A673 (cell line): ENCODE results near the gene EMC7.

ENCODE experiments used
- EZH2 ChIP-seq: fragments of 200-600 bp; sonication (generic); IDR thresholded peaks from 2 replicates; pipeline ENCODE4 v1.6.1; 2017; ENCODE audit warnings: borderline replicate concordance, low read depth, mild to moderate bottlenecking, mixed read lengths, antibody characterized with exemption, low read length; ENCODE audit not compliant: poor library complexity, severe bottlenecking
- TF ChIP-seq, protein P1 (sequence below): fragments of 300-800, 200-600 bp; sonication (generic); conservative IDR thresholded peaks from 2 replicates; pipeline ENCODE4 v1.5.1; 2017; ENCODE audit warnings: low read depth, mild to moderate bottlenecking, antibody characterized with exemption, low read length, moderate library complexity, mixed read lengths

- TF ChIP-seq, protein P1, sequence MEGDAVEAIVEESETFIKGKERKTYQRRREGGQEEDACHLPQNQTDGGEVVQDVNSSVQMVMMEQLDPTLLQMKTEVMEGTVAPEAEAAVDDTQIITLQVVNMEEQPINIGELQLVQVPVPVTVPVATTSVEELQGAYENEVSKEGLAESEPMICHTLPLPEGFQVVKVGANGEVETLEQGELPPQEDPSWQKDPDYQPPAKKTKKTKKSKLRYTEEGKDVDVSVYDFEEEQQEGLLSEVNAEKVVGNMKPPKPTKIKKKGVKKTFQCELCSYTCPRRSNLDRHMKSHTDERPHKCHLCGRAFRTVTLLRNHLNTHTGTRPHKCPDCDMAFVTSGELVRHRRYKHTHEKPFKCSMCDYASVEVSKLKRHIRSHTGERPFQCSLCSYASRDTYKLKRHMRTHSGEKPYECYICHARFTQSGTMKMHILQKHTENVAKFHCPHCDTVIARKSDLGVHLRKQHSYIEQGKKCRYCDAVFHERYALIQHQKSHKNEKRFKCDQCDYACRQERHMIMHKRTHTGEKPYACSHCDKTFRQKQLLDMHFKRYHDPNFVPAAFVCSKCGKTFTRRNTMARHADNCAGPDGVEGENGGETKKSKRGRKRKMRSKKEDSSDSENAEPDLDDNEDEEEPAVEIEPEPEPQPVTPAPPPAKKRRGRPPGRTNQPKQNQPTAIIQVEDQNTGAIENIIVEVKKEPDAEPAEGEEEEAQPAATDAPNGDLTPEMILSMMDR, result no peak
- TF ChIP-seq EZH2, result no peak
Observed at GRCh38 chr15:34102175-34102925, 688 bp upstream of the EMC7 start.
